ENCODE measurements around the gene RFX6. TPM values are rescaled to one million over a fixed set of nuclear protein-coding genes. Genes with fewer than 3 reads are reported as not detected.

Gene RFX6
- total and polyA plus RNA-seq, 12 donors, result not detected

DNA sequence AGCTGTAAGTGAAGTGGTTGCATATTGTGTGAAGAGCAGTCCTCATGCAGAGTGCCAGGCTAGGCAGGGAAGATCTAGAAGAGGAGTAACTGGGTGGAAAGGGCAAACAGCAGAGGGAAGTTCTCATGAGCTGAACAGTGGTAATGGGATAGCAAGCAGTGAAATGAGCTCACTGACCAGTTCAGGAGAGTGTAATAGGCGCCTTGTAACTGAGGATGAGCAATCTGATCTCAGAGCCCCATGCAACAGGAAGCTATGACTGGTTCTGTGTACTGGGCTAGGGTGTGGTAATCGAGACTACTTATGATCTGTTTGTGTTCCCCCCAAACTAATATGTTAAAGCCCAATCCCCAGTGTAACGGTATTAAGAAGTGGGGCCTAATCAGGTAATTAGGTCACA lies 98.6 kb downstream of the RFX6 start:
- intact Hi-C loops (cut with DNase I), result loop anchor here in 6 of 10 donors (10.0 kb wide), 3 partner anchors 219 to 339 kb away; partner anchors contain the start of gene VGLL2 (in 2 of the 6)
- DNase-seq (no peak), ATAC-seq (no peak)
- peaks cover 0 to 2% (median 0%) of the 10 kb centered on the region in 7 donors for H3K27me3 ChIP-seq
- H3K4me1 ChIP-seq, result no peaks in the 10 kb centered on the region
- no peaks in the 10 kb centered on the region for H3K36me3 ChIP-seq
- 75 to 78% methylated on average over 3 of the region's 3 CpGs for WGBS, 2 donors
- no peak overlapping the region for H3K27ac ChIP-seq
- TF ChIP-seq, protein P1, sequence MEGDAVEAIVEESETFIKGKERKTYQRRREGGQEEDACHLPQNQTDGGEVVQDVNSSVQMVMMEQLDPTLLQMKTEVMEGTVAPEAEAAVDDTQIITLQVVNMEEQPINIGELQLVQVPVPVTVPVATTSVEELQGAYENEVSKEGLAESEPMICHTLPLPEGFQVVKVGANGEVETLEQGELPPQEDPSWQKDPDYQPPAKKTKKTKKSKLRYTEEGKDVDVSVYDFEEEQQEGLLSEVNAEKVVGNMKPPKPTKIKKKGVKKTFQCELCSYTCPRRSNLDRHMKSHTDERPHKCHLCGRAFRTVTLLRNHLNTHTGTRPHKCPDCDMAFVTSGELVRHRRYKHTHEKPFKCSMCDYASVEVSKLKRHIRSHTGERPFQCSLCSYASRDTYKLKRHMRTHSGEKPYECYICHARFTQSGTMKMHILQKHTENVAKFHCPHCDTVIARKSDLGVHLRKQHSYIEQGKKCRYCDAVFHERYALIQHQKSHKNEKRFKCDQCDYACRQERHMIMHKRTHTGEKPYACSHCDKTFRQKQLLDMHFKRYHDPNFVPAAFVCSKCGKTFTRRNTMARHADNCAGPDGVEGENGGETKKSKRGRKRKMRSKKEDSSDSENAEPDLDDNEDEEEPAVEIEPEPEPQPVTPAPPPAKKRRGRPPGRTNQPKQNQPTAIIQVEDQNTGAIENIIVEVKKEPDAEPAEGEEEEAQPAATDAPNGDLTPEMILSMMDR (IDR thresholded peaks at IDR 0.05), result no peak
- H3K4me3 ChIP-seq, result no peak overlapping the region
- H3K9me3 ChIP-seq, result no peaks in the 10 kb centered on the region

DNA sequence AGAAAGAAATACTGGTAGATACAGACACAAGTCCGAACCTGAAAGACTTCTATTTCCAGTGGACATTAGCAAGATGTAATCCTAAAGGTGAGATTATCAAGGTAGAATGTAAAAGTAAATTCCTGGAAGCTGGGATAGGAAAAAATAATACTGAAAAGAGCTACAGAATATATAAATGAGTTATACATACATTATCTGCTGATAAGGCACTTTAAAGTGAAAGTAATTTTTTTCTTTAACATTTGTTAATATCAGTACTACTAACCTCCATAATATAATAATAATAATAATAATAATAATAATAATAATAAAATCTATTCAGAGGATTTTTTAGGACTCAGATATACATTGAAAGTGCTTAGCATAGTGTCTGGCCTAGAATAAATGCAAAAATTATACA lies 102.5 kb downstream of the RFX6 start:
- Histone ChIP-seq H3K27me3 (no peaks in the 10 kb centered on the region), H3K4me3 (no peak overlapping the region), H3K9me3 (peaks cover 0 to 22% (median 8%) of the 10 kb centered on the region in 11 donors), H3K4me1 (no peaks in the 10 kb centered on the region), H3K36me3 (no peaks in the 10 kb centered on the region), H3K27ac (no peak overlapping the region)
- intact Hi-C loops (cut with DNase I), result loop anchor here in 6 of 10 donors (10.0 kb wide), 3 partner anchors 215 to 335 kb away; partner anchors contain the start of gene VGLL2 (in 2 of the 6)
- no peak for DNase-seq
- TF ChIP-seq, protein P1 (IDR thresholded peaks at IDR 0.05), result no peak
- ATAC-seq, result no peak
- WGBS, 2 donors, result 68 to 85% methylated on average over 1 of the region's 1 CpG

Other genes starting within 250 kb of the RFX6 start
- gene ZUP1, start 208.5 kb upstream of the RFX6 start, total RNA-seq, result 1 to 10 TPM; 2.9 to 4.7 (median 4.1) TPM
- 1 to 10 TPM; 2.9 to 9.1 TPM for gene ZUP1, start 208.5 kb upstream of the RFX6 start, polyA plus RNA-seq
- gene KPNA5, start 196.0 kb upstream of the RFX6 start, total RNA-seq, result 10 to 100 TPM in 1 of 10 donors, 1 to 10 TPM in 9; 6.8 to 11.7 (median 8.3) TPM
- 1 to 10 TPM; 1.0 to 2.7 TPM for gene KPNA5, start 196.0 kb upstream of the RFX6 start, polyA plus RNA-seq
- gene FAM162B, start 111.5 kb upstream of the RFX6 start, total RNA-seq, result 1 to 10 TPM; 1.3 to 8.0 (median 2.5) TPM
- gene FAM162B, start 111.5 kb upstream of the RFX6 start, polyA plus RNA-seq, result 1 to 10 TPM; 6.1 to 7.5 TPM
- not detected for gene GPRC6A, start 48.2 kb upstream of the RFX6 start, total RNA-seq
- gene GPRC6A, start 48.2 kb upstream of the RFX6 start, polyA plus RNA-seq, result not detected